Neural cell (in vitro differentiated cells): Measurements from ENCODE around the gene GNRH2. TPM values are rescaled to one million over a fixed set of nuclear protein-coding genes. Genes with fewer than 3 reads are reported as not detected.

Experiments used
- H2AFZ ChIP-seq: fragments of 200-600, 300-800 bp; sonication (generic), shearing (Covaris generic); 2 replicates; pipeline ENCODE4 v1.6.0; 2014; ENCODE audit warnings: low read depth, mild to moderate bottlenecking, antibody characterized with exemption, low read length, moderate library complexity
- H3F3A ChIP-seq: fragments of 200-600 bp; shearing (Covaris generic); 2 replicates; pipeline ENCODE4 v1.6.1; 2016; ENCODE audit warnings: mild to moderate bottlenecking, moderate library complexity, mixed read lengths, antibody characterized with exemption, low read length; ENCODE audit not compliant: insufficient read depth, poor library complexity, severe bottlenecking
- H3K27ac ChIP-seq: fragments of 200-600, 300-800 bp; sonication (generic), shearing (Covaris generic); 2 replicates; pipeline ENCODE4 v1.5.1; 2014; ENCODE audit warnings: mild to moderate bottlenecking, low read length, moderate library complexity
- H3K27me3 ChIP-seq: fragments of 300-800, 200-600 bp; sonication (generic), shearing (Covaris generic); 2 replicates; pipeline ENCODE4 v1.6.0; 2014; ENCODE audit warnings: mild to moderate bottlenecking, low read depth, low read length, moderate library complexity; ENCODE audit not compliant: insufficient read depth
- H3K36me3 ChIP-seq: fragments of 300-800, 200-600 bp; sonication (generic), shearing (Covaris generic); 2 replicates; pipeline ENCODE4 v1.5.1; 2014; ENCODE audit warnings: mild to moderate bottlenecking, antibody characterized with exemption, low read length, moderate library complexity; ENCODE audit not compliant: insufficient read depth
- H3K4me2 ChIP-seq: fragments of 300-800, 200-600 bp; sonication (generic), shearing (Covaris generic); 2 replicates; pipeline ENCODE4 v1.6.0; 2014; ENCODE audit warnings: mild to moderate bottlenecking, low read length
- H3K4me3 ChIP-seq: fragments of 300-800, 200-600 bp; sonication (generic), shearing (Covaris generic); 2 replicates; pipeline ENCODE4 v1.5.1; 2014; ENCODE audit warnings: mild to moderate bottlenecking, low read length, moderate library complexity
- H3K79me2 ChIP-seq: fragments of 200-600 bp; shearing (Covaris generic); replicated peaks from 2 replicates; pipeline ENCODE4 v1.6.0; 2014; ENCODE audit warnings: mild to moderate bottlenecking, low read length, moderate library complexity; ENCODE audit not compliant: insufficient read depth
- H3K9ac ChIP-seq: fragments of 300-800, 200-600 bp; sonication (generic), shearing (Covaris generic); 2 replicates; pipeline ENCODE4 v1.6.1; 2016; ENCODE audit warnings: mild to moderate bottlenecking, low read length, mixed read lengths
- H3K9me2 ChIP-seq: fragments of 200-600 bp; shearing (Covaris generic); 2 replicates; pipeline ENCODE4 v1.6.1; 2016; ENCODE audit warnings: mild to moderate bottlenecking, low read length, mixed read lengths; ENCODE audit not compliant: insufficient read depth
- H3K9me3 ChIP-seq: fragments of 200-600, 300-800 bp; sonication (generic), shearing (Covaris generic); 2 replicates; pipeline ENCODE4 v1.6.1; 2016; ENCODE audit warnings: mild to moderate bottlenecking, mixed run types, low read length, moderate library complexity, mixed read lengths
- H4K20me1 ChIP-seq: fragments of 200-600 bp; shearing (Covaris generic); 2 replicates; pipeline ENCODE4 v1.6.1; 2016; ENCODE audit warnings: mild to moderate bottlenecking, mixed run types; ENCODE audit not compliant: insufficient read depth
- CTCF ChIP-seq: fragments of 450-650 bp; IDR thresholded peaks from 2 replicates; pipeline ENCODE4 v1.5.1; 2014; ENCODE audit warnings: antibody characterized with exemption, mild to moderate bottlenecking, moderate library complexity; ENCODE audit not compliant: poor library complexity, severe bottlenecking
- EP300 ChIP-seq: fragments of 450-650 bp; conservative IDR thresholded peaks from 2 replicates; pipeline ENCODE4 v1.6.1; 2014; ENCODE audit warnings: antibody characterized with exemption, mild to moderate bottlenecking, moderate library complexity; ENCODE audit not compliant: poor library complexity, severe bottlenecking
- EZH2 ChIP-seq: fragments of 200-600, 300-800 bp; shearing (Covaris generic), sonication (generic); IDR thresholded peaks from 2 replicates; pipeline ENCODE4 v1.6.1; 2014; ENCODE audit warnings: antibody characterized with exemption, low read length, borderline replicate concordance, mild to moderate bottlenecking; ENCODE audit not compliant: insufficient read depth, poor library complexity, severe bottlenecking
- MXI1 ChIP-seq: fragments of 450-650 bp; conservative IDR thresholded peaks from 2 replicates; pipeline ENCODE4 v1.6.1; 2014; ENCODE audit warnings: antibody characterized with exemption, mild to moderate bottlenecking; ENCODE audit not compliant: poor library complexity, severe bottlenecking
- POLR2AphosphoS5 ChIP-seq: IDR thresholded peaks from 2 replicates; pipeline ENCODE4 v1.6.1; 2012
- RAD21 ChIP-seq: fragments of 450-650 bp; conservative IDR thresholded peaks from 2 replicates; pipeline ENCODE4 v1.6.1; 2014; ENCODE audit warnings: antibody characterized with exemption, mild to moderate bottlenecking, moderate library complexity
- SMC3 ChIP-seq: fragments of 450-650 bp; conservative IDR thresholded peaks from 2 replicates; pipeline ENCODE4 v1.6.1; 2014; ENCODE audit warnings: antibody characterized with exemption, mild to moderate bottlenecking, moderate library complexity; ENCODE audit not compliant: poor library complexity
- TAF1 ChIP-seq: IDR thresholded peaks from 2 replicates; pipeline ENCODE4 v1.6.1; 2012; ENCODE audit warnings: low read depth
- polyA plus RNA-seq: library from polyadenylated mRNA; depleted of rRNA; stranded (reverse); fragments of >200 nt; gene quantifications from 2 replicates; pipeline ENCODE4 v1.2.3, GENCODE V29; 2014
- TF ChIP-seq, protein P1 (sequence below): IDR thresholded peaks from 2 replicates; pipeline ENCODE4 v1.6.1; 2012; ENCODE audit warnings: borderline replicate concordance

GNRH2 gene
- polyA plus RNA-seq, 1 donor from 2014 or later, result 1.9 TPM

DNA sequence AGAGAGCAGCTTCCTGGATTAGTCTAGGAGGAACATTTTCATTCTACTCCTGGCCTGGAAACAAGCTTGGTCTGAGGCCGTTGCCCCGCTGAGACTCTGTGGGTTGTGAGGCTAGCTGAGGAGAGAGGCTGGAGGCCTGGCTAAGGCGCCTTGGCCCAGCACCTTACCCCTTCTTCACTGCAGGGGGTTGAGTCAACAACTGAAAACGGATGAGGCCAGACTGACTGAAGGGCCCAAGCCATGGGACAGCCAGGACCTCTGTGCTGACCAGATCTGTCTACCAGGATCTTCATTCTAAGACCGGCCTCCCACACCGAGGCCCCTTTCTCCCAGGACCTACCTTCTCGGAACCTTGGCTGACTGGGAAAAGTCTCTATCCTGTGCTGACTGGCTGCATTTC, 44.6 kb downstream of the GNRH2 start:
- Histone ChIP-seq H4K20me1 (no peaks in the 10 kb centered on the region), H3K79me2 (no peaks in the 10 kb centered on the region), H3K4me2 (no peak overlapping the region), H3K9me3 (no peaks in the 10 kb centered on the region), H3K9me2 (no peaks in the 10 kb centered on the region), H3K36me3 (no peaks in the 10 kb centered on the region), H3K27ac (no peak overlapping the region), H2AFZ (no peak overlapping the region), H3F3A (no peaks in the 10 kb centered on the region), H3K27me3 (peaks cover 26% of the 10 kb centered on the region), H3K9ac (no peak overlapping the region), H3K4me3 (no peak overlapping the region)
- TF ChIP-seq EP300 (no peak), RAD21 (no peak), SMC3 (no peak), CTCF (no peak), TAF1 (no peak), POLR2AphosphoS5 (no peak), EZH2 (no peak), MXI1 (no peak)
- TF ChIP-seq, protein P1, sequence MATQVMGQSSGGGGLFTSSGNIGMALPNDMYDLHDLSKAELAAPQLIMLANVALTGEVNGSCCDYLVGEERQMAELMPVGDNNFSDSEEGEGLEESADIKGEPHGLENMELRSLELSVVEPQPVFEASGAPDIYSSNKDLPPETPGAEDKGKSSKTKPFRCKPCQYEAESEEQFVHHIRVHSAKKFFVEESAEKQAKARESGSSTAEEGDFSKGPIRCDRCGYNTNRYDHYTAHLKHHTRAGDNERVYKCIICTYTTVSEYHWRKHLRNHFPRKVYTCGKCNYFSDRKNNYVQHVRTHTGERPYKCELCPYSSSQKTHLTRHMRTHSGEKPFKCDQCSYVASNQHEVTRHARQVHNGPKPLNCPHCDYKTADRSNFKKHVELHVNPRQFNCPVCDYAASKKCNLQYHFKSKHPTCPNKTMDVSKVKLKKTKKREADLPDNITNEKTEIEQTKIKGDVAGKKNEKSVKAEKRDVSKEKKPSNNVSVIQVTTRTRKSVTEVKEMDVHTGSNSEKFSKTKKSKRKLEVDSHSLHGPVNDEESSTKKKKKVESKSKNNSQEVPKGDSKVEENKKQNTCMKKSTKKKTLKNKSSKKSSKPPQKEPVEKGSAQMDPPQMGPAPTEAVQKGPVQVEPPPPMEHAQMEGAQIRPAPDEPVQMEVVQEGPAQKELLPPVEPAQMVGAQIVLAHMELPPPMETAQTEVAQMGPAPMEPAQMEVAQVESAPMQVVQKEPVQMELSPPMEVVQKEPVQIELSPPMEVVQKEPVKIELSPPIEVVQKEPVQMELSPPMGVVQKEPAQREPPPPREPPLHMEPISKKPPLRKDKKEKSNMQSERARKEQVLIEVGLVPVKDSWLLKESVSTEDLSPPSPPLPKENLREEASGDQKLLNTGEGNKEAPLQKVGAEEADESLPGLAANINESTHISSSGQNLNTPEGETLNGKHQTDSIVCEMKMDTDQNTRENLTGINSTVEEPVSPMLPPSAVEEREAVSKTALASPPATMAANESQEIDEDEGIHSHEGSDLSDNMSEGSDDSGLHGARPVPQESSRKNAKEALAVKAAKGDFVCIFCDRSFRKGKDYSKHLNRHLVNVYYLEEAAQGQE, result no peak

DNA sequence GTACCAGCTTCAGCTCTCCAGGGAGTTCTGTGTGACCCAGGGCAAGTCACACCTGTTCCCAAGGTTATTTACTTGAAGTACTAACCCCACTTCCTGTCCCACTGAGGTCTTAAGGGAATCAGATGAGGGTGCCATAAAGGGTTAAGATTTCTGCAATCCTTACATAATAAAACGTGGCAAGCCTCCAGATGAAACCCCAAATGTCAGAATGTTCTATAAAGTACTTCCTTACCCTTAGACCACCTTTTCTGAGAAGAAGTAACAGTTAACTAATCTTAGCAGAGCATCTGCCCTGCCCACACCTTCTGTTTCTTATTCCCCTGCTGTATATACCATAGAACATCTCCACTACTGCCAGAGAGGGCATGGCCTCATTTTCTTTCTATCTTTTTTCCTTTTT, 47.1 kb downstream of the GNRH2 start:
- Histone ChIP-seq H4K20me1 (no peaks in the 10 kb centered on the region), H3K27me3 (peaks cover 12% of the 10 kb centered on the region), H3K36me3 (no peaks in the 10 kb centered on the region), H3K4me3 (no peak overlapping the region), H3K4me2 (no peak overlapping the region), H3F3A (no peaks in the 10 kb centered on the region), H3K79me2 (no peaks in the 10 kb centered on the region), H3K27ac (no peak overlapping the region), H3K9me2 (no peaks in the 10 kb centered on the region), H3K9me3 (no peaks in the 10 kb centered on the region), H3K9ac (no peak overlapping the region), H2AFZ (no peak overlapping the region)
- TF ChIP-seq EP300, result no peak
- no peak for TF ChIP-seq POLR2AphosphoS5
- TF ChIP-seq SMC3, result no peak
- TF ChIP-seq RAD21, result no peak
- TF ChIP-seq MXI1, result no peak
- TF ChIP-seq, protein P1, result no peak
- TF ChIP-seq TAF1, result no peak
- TF ChIP-seq EZH2, result no peak
- no peak for TF ChIP-seq CTCF
